Fibroblast of villous mesenchyme (primary cell): ENCODE results near the gene MAST4. TPM values are rescaled to one million over a fixed set of nuclear protein-coding genes. Genes with fewer than 3 reads are reported as not detected.

Experiments
- DNase-seq: peaks from one replicate; pipeline ENCODE4 v3.0.0-alpha.2; 2010; ENCODE audit warnings: low read depth
- H3K4me3 ChIP-seq: 2 replicates; pipeline ENCODE4 v1.5.1; 2011; ENCODE audit warnings: low read depth, mild to moderate bottlenecking, low read length
- CTCF ChIP-seq: IDR thresholded peaks from 2 replicates; pipeline ENCODE4 v1.5.1; 2012; ENCODE audit warnings: low read depth, mild to moderate bottlenecking, low read length; ENCODE audit not compliant: insufficient read depth
- total RNA-seq: library from RNA; depleted of rRNA; stranded (reverse); fragments of >200 nt; gene quantifications from 2 replicates; pipeline ENCODE4 v1.2.3, GENCODE V29; 2012

The MAST4 gene
- total RNA-seq, 1 donor = 8.2 TPM

GRCh38 chr5:66869347-66869746 lies 273.2 kb downstream of the MAST4 start:
- DNase-seq = no peak
- TF ChIP-seq CTCF = no peak

GRCh38 chr5:66870708-66871107 lies 274.5 kb downstream of the MAST4 start:
- H3K4me3 ChIP-seq = no peak overlapping the region
- no peak for TF ChIP-seq CTCF
- DNase-seq = no peak

More at GRCh38 chr5:66869347-66869746, 273.2 kb downstream of the MAST4 start:
- H3K4me3 ChIP-seq = no peak overlapping the region

- TF ChIP-seq CTCF = no peak
- no peak for DNase-seq
- H3K4me3 ChIP-seq = no peak overlapping the region
Observed at GRCh38 chr5:66871651-66872050, 275.5 kb downstream of the MAST4 start.

GRCh38 chr5:66872736-66873331 lies 276.6 kb downstream of the MAST4 start:
- no peak overlapping the region for H3K4me3 ChIP-seq
- DNase-seq = no peak
- TF ChIP-seq CTCF = no peak

- DNase-seq = no peak
- H3K4me3 ChIP-seq = no peak overlapping the region
- TF ChIP-seq CTCF = no peak
Observed at GRCh38 chr5:66874004-66874403, 277.8 kb downstream of the MAST4 start.

- no peak overlapping the region for H3K4me3 ChIP-seq
- no peak for DNase-seq
- no peak for TF ChIP-seq CTCF
Observed at GRCh38 chr5:66875315-66875714, 279.1 kb downstream of the MAST4 start.

- TF ChIP-seq CTCF = no peak
- DNase-seq = no peak
- H3K4me3 ChIP-seq = no peak overlapping the region
Observed at GRCh38 chr5:66876266-66876807, 280.1 kb downstream of the MAST4 start.
